Stimulated activated CD8-positive, alpha-beta memory T cell treated with anti-CD3 and anti-CD28 coated beads, Interleukin-4, amount 100 ng/mL, for 48 hours (primary cell): ENCODE measurements around the gene CILP2.

ENCODE experiments used
- DNase-seq: peaks from one replicate; pipeline ENCODE4 v3.0.0-alpha.2; 2020

The CILP2 gene

GRCh38 chr19:19547674-19548336, 9.7 kb downstream of the CILP2 start:
- DNase-seq, result no peak

GRCh38 chr19:19548915-19549759, 11.1 kb downstream of the CILP2 start:
- no peak for DNase-seq

GRCh38 chr19:19549804-19550464, 11.9 kb downstream of the CILP2 start:
- no peak for DNase-seq

- DNase-seq, result no peak
Measured at GRCh38 chr19:19550485-19550929, 12.4 kb downstream of the CILP2 start.

- DNase-seq, result no peak
Measured at GRCh38 chr19:19550972-19551852, 13.1 kb downstream of the CILP2 start.

- no peak for DNase-seq
Measured at GRCh38 chr19:19551853-19552192, 13.8 kb downstream of the CILP2 start.

- DNase-seq, result peak; percentile 58
Measured at GRCh38 chr19:19552798-19553197, 14.7 kb downstream of the CILP2 start.

- DNase-seq, result no peak
Measured at GRCh38 chr19:19553670-19554069, 15.6 kb downstream of the CILP2 start.

GRCh38 chr19:19554074-19555023, 16.3 kb downstream of the CILP2 start:
- DNase-seq, result peak; percentile 86

GRCh38 chr19:19558055-19558454, 20.0 kb downstream of the CILP2 start:
- DNase-seq, result no peak

GRCh38 chr19:19558636-19559035, 20.6 kb downstream of the CILP2 start:
- no peak for DNase-seq

- DNase-seq, result no peak
Measured at GRCh38 chr19:19559931-19560330, 21.9 kb downstream of the CILP2 start.

- no peak for DNase-seq
Measured at GRCh38 chr19:19561946-19562664, 24.0 kb downstream of the CILP2 start.

GRCh38 chr19:19562665-19563347, 24.7 kb downstream of the CILP2 start:
- DNase-seq, result peak; percentile 43

GRCh38 chr19:19563348-19563848, 25.3 kb downstream of the CILP2 start:
- DNase-seq, result no peak

GRCh38 chr19:19566306-19566705, 28.2 kb downstream of the CILP2 start:
- no peak for DNase-seq

GRCh38 chr19:19567391-19567790, 29.3 kb downstream of the CILP2 start:
- no peak for DNase-seq

- DNase-seq, result no peak
Measured at GRCh38 chr19:19568802-19569756, 31.0 kb downstream of the CILP2 start.

GRCh38 chr19:19570571-19570970, 32.5 kb downstream of the CILP2 start:
- DNase-seq, result no peak
